Esophagus muscularis mucosa (tissue), 4 donors: ENCODE data around the gene NFIB. TPM values are rescaled to one million over a fixed set of nuclear protein-coding genes. Genes with fewer than 3 reads are reported as not detected.

Experiments used
- DNase-seq: peaks from one replicate; pipeline ENCODE4 v3.0.0-alpha.2; 2017; ENCODE audit errors: extremely low spot score
- H3K27ac ChIP-seq, 4 donors: fragments of 200-600 bp; sonication (generic); replicated peaks in 1 of 4; 1 replicate in 3 of 4; 2 replicates in 1 of 4; pipeline ENCODE4 v1.5.1; 2016 to 2019; ENCODE audit warnings: mild to moderate bottlenecking in 1 of 4
- H3K27me3 ChIP-seq, 4 donors: fragments of 200-600 bp; sonication (generic); one replicate each; pipeline versions ENCODE4 v1.5.1 to v1.6.0; 2016 to 2019
- H3K36me3 ChIP-seq, 4 donors: fragments of 200-600 bp; sonication (generic); one replicate each; pipeline ENCODE4 v1.5.1; 2016 to 2019
- H3K4me1 ChIP-seq, 4 donors: fragments of 200-600 bp; sonication (generic); one replicate each; pipeline ENCODE4 v1.5.1; 2016 to 2019
- H3K4me3 ChIP-seq, 4 donors: fragments of 200-600 bp; sonication (generic); 1 replicate in 2 of 4; 2 replicates in 2 of 4; pipeline ENCODE4 v1.5.1; 2016 to 2019; ENCODE audit warnings: mild to moderate bottlenecking in 4 of 4, moderate library complexity in 1 of 4
- H3K9me3 ChIP-seq, 4 donors: fragments of 200-600 bp; sonication (generic); 1 replicate in 3 of 4; 2 replicates in 1 of 4; pipeline ENCODE4 v1.5.1; 2016 to 2019
- EP300 ChIP-seq: sonication (generic); formaldehyde crosslinking; IDR thresholded peaks from one replicate; pipeline ENCODE4 v1.6.1; 2017; ENCODE audit warnings: antibody characterized with exemption
- POLR2A ChIP-seq: fragments of 450-650 bp; IDR thresholded peaks from one replicate; pipeline ENCODE4 v1.6.1; 2017; ENCODE audit warnings: antibody characterized with exemption, moderate library complexity, mild to moderate bottlenecking, low read depth
- POLR2AphosphoS5 ChIP-seq, 2 donors: sonication (generic); formaldehyde crosslinking; IDR thresholded peaks; one replicate each; pipeline ENCODE4 v1.6.1; 2017; ENCODE audit warnings: antibody characterized with exemption in 2 of 2
- WGBS: methylation state at CpG from one replicate; pipeline ENCODE4 v1.1.5; 2018; 5-methylcytosine and 5-hydroxymethylcytosine counted together
- intact Hi-C: fragments of 100-400 bp; cut with DNase I; formaldehyde crosslinking; loops from one replicate; pipeline ENCODE4 v1.15.1; 2023
- total RNA-seq, 4 donors: library from RNA; depleted of rRNA; stranded (reverse); fragments of >200 nt; gene quantifications; one replicate each; pipeline versions ENCODE4 v1.1.0 to v1.2.1, GENCODE V29; 2016
- TF ChIP-seq, protein P1 (sequence below), 3 experiments: fragments of 200-600 bp in 2 of 3; fragments of 450-650 bp in 1 of 3; sonication (generic) in 2 of 3; IDR thresholded peaks; one replicate each; pipeline ENCODE4 v1.5.1; 2017 to 2019; ENCODE audit warnings: antibody characterized with exemption in 3 of 3, mild to moderate bottlenecking in 2 of 3, moderate library complexity in 1 of 3

Gene NFIB
- total RNA-seq, 4 donors from 2014 or later, result 38.1 to 64.4 (median 55.8) TPM

- H3K36me3 ChIP-seq, result no peaks in the 10 kb centered on the region
- no peak for DNase-seq
- peaks cover 0 to 54% (median 29%) of the 10 kb centered on the region in 4 donors for H3K4me1 ChIP-seq
- H3K4me3 ChIP-seq, result no peak overlapping the region
- 80% methylated on average over 6 of the region's 6 CpGs for WGBS
- TF ChIP-seq, protein P1, sequence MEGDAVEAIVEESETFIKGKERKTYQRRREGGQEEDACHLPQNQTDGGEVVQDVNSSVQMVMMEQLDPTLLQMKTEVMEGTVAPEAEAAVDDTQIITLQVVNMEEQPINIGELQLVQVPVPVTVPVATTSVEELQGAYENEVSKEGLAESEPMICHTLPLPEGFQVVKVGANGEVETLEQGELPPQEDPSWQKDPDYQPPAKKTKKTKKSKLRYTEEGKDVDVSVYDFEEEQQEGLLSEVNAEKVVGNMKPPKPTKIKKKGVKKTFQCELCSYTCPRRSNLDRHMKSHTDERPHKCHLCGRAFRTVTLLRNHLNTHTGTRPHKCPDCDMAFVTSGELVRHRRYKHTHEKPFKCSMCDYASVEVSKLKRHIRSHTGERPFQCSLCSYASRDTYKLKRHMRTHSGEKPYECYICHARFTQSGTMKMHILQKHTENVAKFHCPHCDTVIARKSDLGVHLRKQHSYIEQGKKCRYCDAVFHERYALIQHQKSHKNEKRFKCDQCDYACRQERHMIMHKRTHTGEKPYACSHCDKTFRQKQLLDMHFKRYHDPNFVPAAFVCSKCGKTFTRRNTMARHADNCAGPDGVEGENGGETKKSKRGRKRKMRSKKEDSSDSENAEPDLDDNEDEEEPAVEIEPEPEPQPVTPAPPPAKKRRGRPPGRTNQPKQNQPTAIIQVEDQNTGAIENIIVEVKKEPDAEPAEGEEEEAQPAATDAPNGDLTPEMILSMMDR (IDR thresholded peaks at IDR 0.05), result no peak
- TF ChIP-seq POLR2AphosphoS5 (IDR thresholded peaks at IDR 0.05) (no peak), EP300 (no peak), POLR2A (no peak)
- H3K27ac ChIP-seq, result no peak overlapping the region
- no peaks in the 10 kb centered on the region for H3K9me3 ChIP-seq
- no peaks in the 10 kb centered on the region for H3K27me3 ChIP-seq
- intact Hi-C loops, result no loop called here
These were observed 157.9 kb downstream of the NFIB start for GRCh38 chr9:14156046-14156445.

- no peak overlapping the region for H3K27ac ChIP-seq
- no peaks in the 10 kb centered on the region for H3K36me3 ChIP-seq
- H3K9me3 ChIP-seq, result no peaks in the 10 kb centered on the region
- TF ChIP-seq, protein P1 (IDR thresholded peaks at IDR 0.05), result no peak
- TF ChIP-seq EP300 (no peak), POLR2A (no peak), POLR2AphosphoS5 (IDR thresholded peaks at IDR 0.05) (no peak)
- no peak for DNase-seq
- H3K4me3 ChIP-seq, result no peak overlapping the region
- intact Hi-C loops, result no loop called here
- H3K4me1 ChIP-seq, result peaks cover 0 to 53% (median 27%) of the 10 kb centered on the region in 4 donors
- 50% methylated on average over 1 of the region's 1 CpG for WGBS
- no peaks in the 10 kb centered on the region for H3K27me3 ChIP-seq
These were observed 158.7 kb downstream of the NFIB start for GRCh38 chr9:14155237-14155636.

- H3K36me3 ChIP-seq, result no peaks in the 10 kb centered on the region
- no peaks in the 10 kb centered on the region for H3K27me3 ChIP-seq
- H3K4me1 ChIP-seq, result peaks cover 0 to 40% (median 23%) of the 10 kb centered on the region in 4 donors
- H3K4me3 ChIP-seq, result no peak overlapping the region
- 53% methylated on average over 3 of the region's 3 CpGs for WGBS
- DNase-seq, result no peak
- no peaks in the 10 kb centered on the region for H3K9me3 ChIP-seq
- TF ChIP-seq EP300 (no peak), POLR2A (no peak), POLR2AphosphoS5 (IDR thresholded peaks at IDR 0.05) (no peak)
- TF ChIP-seq, protein P1 (IDR thresholded peaks at IDR 0.05), result no peak
- intact Hi-C loops, result no loop called here
- no peak overlapping the region for H3K27ac ChIP-seq
These were observed 160.6 kb downstream of the NFIB start for GRCh38 chr9:14153310-14153720.

GRCh38 chr9:14151451-14151850, 162.5 kb downstream of the NFIB start:
- TF ChIP-seq POLR2A (no peak), POLR2AphosphoS5 (IDR thresholded peaks at IDR 0.05) (no peak), EP300 (no peak)
- TF ChIP-seq, protein P1 (IDR thresholded peaks at IDR 0.05), result no peak
- no peak overlapping the region for H3K27ac ChIP-seq
- no peaks in the 10 kb centered on the region for H3K27me3 ChIP-seq
- no peak overlapping the region for H3K4me3 ChIP-seq
- WGBS, result 77% methylated on average over 3 of the region's 3 CpGs
- no peak for DNase-seq
- peaks cover 0 to 34% (median 16%) of the 10 kb centered on the region in 4 donors for H3K4me1 ChIP-seq
- H3K36me3 ChIP-seq, result peaks cover 0 to 2% (median 0%) of the 10 kb centered on the region in 4 donors
- no peaks in the 10 kb centered on the region for H3K9me3 ChIP-seq
- intact Hi-C loops, result no loop called here

- peaks cover 5 to 16% (median 8%) of the 10 kb centered on the region in 4 donors for H3K4me1 ChIP-seq
- H3K4me3 ChIP-seq, result no peak overlapping the region
- no peak for TF ChIP-seq POLR2AphosphoS5 (IDR thresholded peaks at IDR 0.05)
- no peak for TF ChIP-seq POLR2A
- no peak for TF ChIP-seq EP300
- TF ChIP-seq, protein P1 (IDR thresholded peaks at IDR 0.05), result no peak
- H3K27me3 ChIP-seq, result no peaks in the 10 kb centered on the region
- H3K36me3 ChIP-seq, result peaks cover 0 to 7% (median 1%) of the 10 kb centered on the region in 4 donors
- intact Hi-C loops, result no loop called here
- no peaks in the 10 kb centered on the region for H3K9me3 ChIP-seq
- no peak for DNase-seq
- WGBS, result 93% methylated on average over 3 of the region's 3 CpGs
- H3K27ac ChIP-seq, result no peak overlapping the region
These were observed 165.3 kb downstream of the NFIB start for GRCh38 chr9:14148501-14149103.
